ENCODE data around the gene PTPN23.
A peak's percentile ranks its signal among the peaks of the same experiment; 100 is the strongest.

The PTPN23 gene

GRCh38 chr3:47394140-47394870, 13.5 kb downstream of the PTPN23 start:
- H3K4me3 ChIP-seq (ENCODE audit: low read depth, low read length): peak overlapping the region; percentile 2; the same call in 1 of the 2 replicates
- TF ChIP-seq CTCF (IDR thresholded peaks at IDR 0.05; ENCODE audit: control insufficient read depth, extremely low read depth, insufficient read depth): no peak

DNA sequence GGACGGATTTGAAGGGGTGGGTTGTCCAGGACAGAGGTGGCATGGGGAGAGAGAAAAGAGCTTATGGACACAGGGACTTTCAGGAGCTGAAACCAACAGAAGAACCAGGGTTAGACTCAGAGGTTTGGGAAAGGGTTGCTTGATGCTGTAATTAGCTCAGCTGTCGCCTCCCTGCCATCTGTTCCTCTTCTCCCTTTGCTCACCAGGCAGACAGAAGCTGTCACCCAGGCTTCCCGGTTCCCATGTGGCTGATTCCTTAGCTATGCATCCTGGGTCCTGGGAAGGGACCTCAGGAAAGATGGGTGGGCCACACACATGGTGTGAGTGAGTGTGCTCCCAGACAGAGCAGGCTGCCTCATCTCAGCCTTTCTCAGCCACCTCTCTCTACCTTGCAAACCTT, 14.1 kb downstream of the PTPN23 start:
- DNase-seq (ENCODE audit: low read depth): no peak
- H3K4me3 ChIP-seq (ENCODE audit: low read depth, low read length): peak overlapping the region; percentile 2; the same call in 1 of the 2 replicates
- no peak for TF ChIP-seq CTCF (IDR thresholded peaks at IDR 0.05; ENCODE audit: control insufficient read depth, extremely low read depth, insufficient read depth)

More at GRCh38 chr3:47394140-47394870, 13.5 kb downstream of the PTPN23 start:
- peak; percentile 80 for DNase-seq (ENCODE audit: low read depth)

DNA sequence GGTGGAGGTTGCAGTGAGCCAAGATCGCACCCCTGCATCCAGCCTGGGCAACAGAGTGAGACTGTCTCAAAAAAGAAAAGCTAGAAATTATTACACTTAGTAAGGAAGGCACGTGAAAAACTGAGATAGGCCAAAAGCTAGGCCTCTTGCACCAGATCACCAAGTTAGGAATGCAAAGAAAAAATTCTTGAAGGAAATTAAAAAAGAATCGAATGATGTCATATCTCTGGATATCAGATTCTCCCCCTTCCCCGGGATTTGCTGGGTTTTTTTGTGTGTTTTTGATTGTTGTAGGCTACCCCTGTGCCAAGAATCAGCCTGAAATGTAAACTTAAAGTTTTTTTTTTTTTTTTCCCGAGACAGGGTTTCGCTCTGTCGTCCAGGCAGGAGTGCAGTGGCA, 17.4 kb downstream of the PTPN23 start:
- TF ChIP-seq CTCF (IDR thresholded peaks at IDR 0.05; ENCODE audit: control insufficient read depth, extremely low read depth, insufficient read depth): no peak
- no peak for DNase-seq (ENCODE audit: low read depth)

DNA sequence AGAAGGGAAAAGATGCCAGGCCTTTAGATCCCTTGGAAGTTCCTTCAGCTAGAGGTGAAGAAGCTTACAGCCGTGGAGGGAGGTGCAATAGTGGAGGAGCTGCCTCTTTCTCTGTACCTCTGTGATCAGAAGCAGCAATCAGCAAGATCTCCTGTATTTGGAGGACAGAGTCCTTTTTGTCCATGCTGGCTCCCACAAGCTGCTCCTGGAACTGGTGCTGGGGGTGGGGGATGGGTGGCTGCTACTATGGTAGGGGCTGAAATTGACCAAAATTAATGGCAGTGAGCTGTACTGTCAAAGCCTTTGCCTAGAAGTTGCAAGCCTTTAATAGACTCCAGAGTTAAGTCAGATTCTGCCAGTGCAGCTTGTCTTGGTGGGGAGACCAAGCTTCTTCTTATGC, 18.2 kb downstream of the PTPN23 start:
- H3K4me3 ChIP-seq (ENCODE audit: low read depth, low read length): no peak overlapping the region
- no peak for DNase-seq (ENCODE audit: low read depth)
- no peak for TF ChIP-seq CTCF (IDR thresholded peaks at IDR 0.05; ENCODE audit: control insufficient read depth, extremely low read depth, insufficient read depth)

More for the DNA sequence above, 17.4 kb downstream of the PTPN23 start:
- no peak overlapping the region for H3K4me3 ChIP-seq (ENCODE audit: low read depth, low read length)

GRCh38 chr3:47399531-47400270, 18.9 kb downstream of the PTPN23 start:
- no peak overlapping the region for H3K4me3 ChIP-seq (ENCODE audit: low read depth, low read length)
- TF ChIP-seq CTCF (IDR thresholded peaks at IDR 0.05; ENCODE audit: control insufficient read depth, extremely low read depth, insufficient read depth): no peak
- no peak for DNase-seq (ENCODE audit: low read depth)

GRCh38 chr3:47404431-47404876, 23.6 kb downstream of the PTPN23 start:
- TF ChIP-seq CTCF (IDR thresholded peaks at IDR 0.05; ENCODE audit: control insufficient read depth, extremely low read depth, insufficient read depth): no peak
- H3K4me3 ChIP-seq (ENCODE audit: low read depth, low read length): no peak overlapping the region
- DNase-seq (ENCODE audit: low read depth): no peak
